Measurements from ENCODE around the gene CARNS1. TPM values are rescaled to one million over a fixed set of nuclear protein-coding genes. Genes with fewer than 3 reads are reported as not detected.
A peak's percentile ranks its signal among the peaks of the same experiment; 100 is the strongest.

CARNS1 gene
- total and polyA plus RNA-seq, 10 of the 15 experiments (the other 5 are each of a cell fraction or from before 2014, with no cell fraction given), result 0.02 to 0.14 (median 0.10) TPM; not detected in 3

- TF ChIP-seq E4F1 (IDR thresholded peaks at IDR 0.05; ENCODE audit: borderline replicate concordance, partially characterized antibody) (peak; percentile 26), SREBF1 (IDR thresholded peaks at IDR 0.05; ENCODE audit: low read length) (peak; percentile 57; the same call in 1 of the 2 replicates), FOXK2 (IDR thresholded peaks at IDR 0.05) (no peak), DPF2 (IDR thresholded peaks at IDR 0.05) (peak; percentile 67), IRF5 (IDR thresholded peaks at IDR 0.05; ENCODE audit: borderline replicate concordance) (no peak), CBX5 (IDR thresholded peaks at IDR 0.05; ENCODE audit: low read depth) (no peak), SIN3A (IDR thresholded peaks at IDR 0.05; ENCODE audit: low read depth, low read length) (peak; percentile 90), TCF12 (IDR thresholded peaks at IDR 0.05; ENCODE audit: low read depth, low read length) (peak; percentile 82), TARDBP (IDR thresholded peaks at IDR 0.05; ENCODE audit: borderline replicate concordance) (peak; percentile 92), IRF4 (IDR thresholded peaks at IDR 0.05; ENCODE audit: low read depth, low read length) (0 out of 2 replicates have a peak, but pooled peaks have one; percentile 37), HDGF (IDR thresholded peaks at IDR 0.05) (peak; percentile 67), MAX (IDR thresholded peaks at IDR 0.05; ENCODE audit: low read depth, low read length) (peak; percentile 72), USF1 (IDR thresholded peaks at IDR 0.05; ENCODE audit: borderline replicate concordance, extremely low read length, insufficient read depth, low read depth, low read length) (peak; percentile 31), KAT2A (conservative IDR thresholded peaks at IDR 0.05; ENCODE audit: control insufficient read depth, low read depth, low read length) (no peak), RAD21 (IDR thresholded peaks at IDR 0.05; ENCODE audit: insufficient read depth, low read depth, low read length) (no peak), MTA2 (IDR thresholded peaks at IDR 0.05; ENCODE audit: low read depth) (no peak), STAT3 (IDR thresholded peaks at IDR 0.05; ENCODE audit: low read depth, low read length) (no peak), STAT1 (conservative IDR thresholded peaks at IDR 0.05) (peak; percentile 81; the same call in 1 of the 2 replicates), ZNF24 (IDR thresholded peaks at IDR 0.05) (no peak), EZH2 (IDR thresholded peaks at IDR 0.05; ENCODE audit: borderline replicate concordance, control insufficient read depth, low read depth, low read length) (no peak), CHD1 (IDR thresholded peaks at IDR 0.05; ENCODE audit: low read depth, low read length) (no peak), SMAD1 (IDR thresholded peaks at IDR 0.05; ENCODE audit: low read depth, partially characterized antibody) (no peak)
Observed at GRCh38 chr11:67428052-67429001, 12.8 kb downstream of the CARNS1 start, which contains the start of gene RPS6KB2 (continued).
